Measurements from ENCODE around the gene RAD9A.

The RAD9A gene

GRCh38 chr11:67408437-67409200 is 16.8 kb downstream of the RAD9A start:
- no peak for DNase-seq (ENCODE audit: low read depth in 1 of 2, low spot score in 1 of 2)

GRCh38 chr11:67409261-67409666 is 17.5 kb downstream of the RAD9A start:
- peak; percentile 51 to 61 for DNase-seq (ENCODE audit: low read depth in 1 of 2, low spot score in 1 of 2)

GRCh38 chr11:67409781-67410368 is 18.1 kb downstream of the RAD9A start:
- DNase-seq (ENCODE audit: low read depth in 1 of 2, low spot score in 1 of 2) = no peak

GRCh38 chr11:67410369-67410831 is 18.6 kb downstream of the RAD9A start:
- no peak for DNase-seq (ENCODE audit: low read depth in 1 of 2, low spot score in 1 of 2)

- DNase-seq (ENCODE audit: low read depth in 1 of 2, low spot score in 1 of 2) = no peak
Measured at GRCh38 chr11:67410984-67411784, 19.4 kb downstream of the RAD9A start.

GRCh38 chr11:67411785-67412152 is 20.0 kb downstream of the RAD9A start:
- no peak for DNase-seq (ENCODE audit: low read depth in 1 of 2, low spot score in 1 of 2)

- no peak for DNase-seq (ENCODE audit: low read depth in 1 of 2, low spot score in 1 of 2)
Measured at GRCh38 chr11:67412495-67413179, 20.9 kb downstream of the RAD9A start.

- no peak for DNase-seq (ENCODE audit: low read depth in 1 of 2, low spot score in 1 of 2)
Measured at GRCh38 chr11:67413266-67413849, 21.6 kb downstream of the RAD9A start.

GRCh38 chr11:67415501-67416304 is 23.9 kb downstream of the RAD9A start, which contains the start of gene CARNS1:
Gene CARNS1 (plus strand): TSS chr11:67415678. CDS start chr11:67416200, 522 bp downstream.
- no peak for DNase-seq (ENCODE audit: low read depth in 1 of 2, low spot score in 1 of 2)

GRCh38 chr11:67416416-67417335 is 24.9 kb downstream of the RAD9A start:
- peak; percentile 45 to 71 for DNase-seq (ENCODE audit: low read depth in 1 of 2, low spot score in 1 of 2)

GRCh38 chr11:67417425-67417824 is 25.6 kb downstream of the RAD9A start:
- DNase-seq (ENCODE audit: low read depth in 1 of 2, low spot score in 1 of 2) = no peak

GRCh38 chr11:67418476-67419281 is 26.9 kb downstream of the RAD9A start:
- DNase-seq (ENCODE audit: low read depth in 1 of 2, low spot score in 1 of 2) = no peak

GRCh38 chr11:67419325-67420049 is 27.7 kb downstream of the RAD9A start:
- no peak for DNase-seq (ENCODE audit: low read depth in 1 of 2, low spot score in 1 of 2)

GRCh38 chr11:67420147-67420645 is 28.4 kb downstream of the RAD9A start:
- no peak for DNase-seq (ENCODE audit: low read depth in 1 of 2, low spot score in 1 of 2)

- peak; percentile 98 for DNase-seq (ENCODE audit: low read depth in 1 of 2, low spot score in 1 of 2)
Measured at GRCh38 chr11:67420646-67421429, 29.1 kb downstream of the RAD9A start.

- no peak for DNase-seq (ENCODE audit: low read depth in 1 of 2, low spot score in 1 of 2)
Measured at GRCh38 chr11:67421430-67422031, 29.7 kb downstream of the RAD9A start.
